HG03064 (cell line): Measurements from ENCODE around the gene USP15.

Experiments used
- ATAC-seq: cut with Tn5 transposase; IDR thresholded peaks from one replicate; pipeline ENCODE4 v1.9.1; 2021; ENCODE audit warnings: low read depth; ENCODE audit not compliant: unreplicated experiment

Gene USP15

GRCh38 chr12:62279058-62279457 is 18.9 kb downstream of the USP15 start:
- no peak for ATAC-seq

GRCh38 chr12:62279961-62280360 is 19.8 kb downstream of the USP15 start:
- no peak for ATAC-seq

DNA sequence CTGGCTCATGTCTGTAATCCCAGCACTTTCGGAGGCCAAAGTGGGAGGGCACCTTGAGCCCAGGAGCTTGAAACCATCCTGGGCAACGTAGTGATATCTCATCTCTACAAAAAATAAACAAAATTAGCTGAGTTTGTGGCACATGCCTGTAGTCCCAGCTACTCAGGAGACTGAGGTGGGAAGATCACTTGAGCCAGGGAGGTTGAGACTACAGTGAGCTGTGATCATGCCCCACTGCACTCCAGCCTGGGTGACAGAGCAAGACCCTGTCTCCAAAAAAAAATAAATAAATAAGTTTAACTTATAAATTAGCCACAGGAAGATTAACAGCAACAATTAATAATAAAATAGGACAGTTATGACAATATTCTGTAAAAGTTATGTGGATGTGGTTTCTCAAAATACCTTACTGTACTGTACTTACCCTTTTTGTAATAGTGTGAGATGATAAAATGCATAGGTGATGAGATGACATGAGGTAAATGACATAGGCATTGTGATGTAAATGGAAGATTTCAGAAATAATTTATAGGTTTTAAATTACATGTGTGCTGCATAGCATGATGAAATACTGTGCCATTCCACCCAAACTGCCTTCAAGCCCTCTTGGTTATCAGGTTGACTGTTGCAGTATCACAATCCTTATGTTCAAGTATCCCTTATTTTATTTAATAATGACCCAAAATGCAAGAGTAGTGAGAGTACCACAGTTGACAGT is 22.0 kb downstream of the USP15 start:
- ATAC-seq = no peak

DNA sequence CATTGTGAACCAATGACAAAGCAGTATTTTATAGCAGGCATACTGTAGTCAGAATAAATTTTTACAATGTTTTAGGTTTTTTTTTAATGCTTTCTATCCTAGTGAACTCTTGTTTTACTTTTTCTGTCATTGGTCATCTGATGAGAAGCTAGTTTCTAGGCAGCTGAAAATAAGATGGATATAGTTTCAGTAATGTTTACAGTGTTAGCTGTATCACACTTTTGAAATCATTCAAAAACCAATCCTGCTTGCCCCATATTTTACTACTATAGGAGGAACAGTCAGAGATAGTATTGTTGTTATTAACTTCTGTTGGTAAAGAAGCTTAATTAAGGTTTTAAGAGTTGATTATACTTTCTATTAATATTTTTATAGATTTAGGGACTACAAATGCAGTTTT is 24.5 kb downstream of the USP15 start:
- ATAC-seq = no peak

DNA sequence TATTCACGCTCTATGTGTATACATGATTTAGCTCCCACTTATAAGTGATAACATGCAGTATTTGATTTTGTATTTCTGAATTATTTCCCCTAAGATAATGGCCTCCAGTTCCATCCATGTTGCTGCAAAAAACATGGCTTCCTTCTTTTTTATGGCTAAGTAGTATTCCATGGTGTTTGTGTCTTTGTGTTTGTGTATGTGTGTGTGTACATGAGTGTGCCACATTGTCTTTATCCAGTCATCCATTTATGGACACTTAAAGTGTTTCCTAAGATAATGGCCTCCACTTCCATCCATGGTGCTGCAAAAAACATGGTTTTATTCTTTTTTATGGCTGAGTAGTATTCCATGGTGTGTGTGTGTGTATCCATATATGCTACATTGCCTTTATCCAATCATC is 25.1 kb downstream of the USP15 start:
- no peak for ATAC-seq

DNA sequence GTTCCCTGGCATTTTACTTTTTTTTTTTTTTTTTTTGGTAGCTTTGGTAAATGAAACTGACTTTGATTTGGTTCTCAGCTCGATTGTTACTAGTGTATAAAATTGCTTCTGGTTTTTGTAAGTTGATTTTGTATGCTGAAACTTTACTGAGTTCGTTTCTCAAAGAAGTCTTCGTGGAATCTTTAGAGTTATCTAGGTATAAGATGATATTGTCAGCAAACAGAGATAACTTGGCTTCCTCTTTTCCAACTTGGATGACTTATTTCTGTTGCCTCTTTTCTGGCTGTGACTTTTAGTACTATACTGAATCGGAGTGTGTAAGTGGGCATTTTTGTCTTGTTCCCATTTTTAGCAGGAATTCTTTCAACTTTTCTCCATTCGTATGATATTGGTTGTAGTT is 28.1 kb downstream of the USP15 start:
- ATAC-seq = no peak

- ATAC-seq = no peak
Measured at GRCh38 chr12:62290846-62291245, 30.6 kb downstream of the USP15 start.

DNA sequence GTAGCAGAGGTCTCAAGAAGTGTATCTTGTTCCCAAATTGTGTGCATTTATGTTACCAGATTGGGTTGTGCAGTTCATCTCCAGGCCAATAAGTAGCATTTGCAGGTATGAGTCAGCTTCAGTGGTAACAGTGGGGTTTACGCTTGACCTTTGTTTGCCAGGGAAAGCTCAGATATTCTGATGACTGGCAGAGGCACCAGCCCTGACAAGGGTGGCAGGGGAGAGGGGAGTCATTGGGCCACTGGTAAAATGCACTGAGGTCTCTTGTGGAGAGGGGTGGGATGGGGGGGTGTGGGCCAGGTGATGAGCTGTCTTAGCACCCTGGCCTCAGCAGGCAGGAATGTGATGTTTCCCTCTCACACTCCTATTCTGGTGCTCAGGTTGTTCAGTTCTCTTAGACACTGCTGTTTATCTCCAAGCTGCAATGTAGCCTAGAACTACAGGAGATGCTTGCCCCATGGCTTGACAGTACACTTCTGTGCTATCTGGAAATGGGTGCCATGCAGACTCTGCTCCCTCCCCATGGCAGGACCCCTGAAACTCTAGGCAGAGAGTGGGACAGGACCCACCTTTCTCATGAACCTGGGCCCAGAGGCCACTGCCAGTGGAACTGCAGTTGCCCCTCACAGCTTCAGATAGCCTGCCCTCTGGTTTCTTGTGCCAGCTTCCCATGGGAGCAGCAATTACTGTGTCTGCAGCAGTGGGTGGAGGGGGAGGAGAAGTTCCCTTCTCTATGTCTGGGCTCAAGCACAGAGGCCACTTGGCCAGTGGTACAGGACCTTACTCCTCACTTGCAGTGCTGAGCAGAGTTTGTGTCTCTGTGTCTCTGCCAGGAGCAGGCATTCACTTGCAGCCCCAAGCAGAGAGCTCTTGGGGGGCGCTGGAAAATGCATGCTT is 31.9 kb downstream of the USP15 start:
- ATAC-seq = no peak

DNA sequence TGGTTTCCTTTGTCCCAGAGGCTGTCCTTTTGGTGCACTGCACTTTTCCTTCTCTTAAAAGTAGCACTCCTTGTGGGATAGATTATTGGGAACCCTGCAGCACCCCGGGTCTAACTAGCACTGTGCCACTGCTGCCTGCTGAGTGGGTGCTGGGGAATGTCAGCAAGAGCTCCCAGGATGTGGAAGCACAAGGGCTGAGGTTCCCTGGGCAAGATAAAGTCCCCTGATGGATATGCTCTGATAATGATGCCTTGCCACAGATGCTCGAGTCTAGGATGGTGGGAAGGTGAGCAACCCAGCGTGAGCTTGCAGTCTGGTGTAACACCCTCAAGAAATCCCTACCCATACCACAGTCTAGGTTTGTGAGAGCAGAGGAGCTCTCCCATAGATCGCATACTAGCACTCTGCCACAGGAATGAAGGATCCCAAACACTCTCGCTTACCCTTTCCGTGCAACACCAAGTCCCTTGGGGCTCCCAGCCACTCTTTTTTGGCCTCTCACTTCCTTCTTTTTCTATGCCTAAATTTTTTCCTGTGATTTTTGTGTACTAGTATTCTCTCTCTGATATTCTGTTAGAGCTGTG is 32.6 kb downstream of the USP15 start:
- ATAC-seq = no peak

GRCh38 chr12:62294378-62294777 is 34.2 kb downstream of the USP15 start:
- ATAC-seq = no peak

- ATAC-seq = no peak
Measured at GRCh38 chr12:62296001-62296400, 35.8 kb downstream of the USP15 start.

DNA sequence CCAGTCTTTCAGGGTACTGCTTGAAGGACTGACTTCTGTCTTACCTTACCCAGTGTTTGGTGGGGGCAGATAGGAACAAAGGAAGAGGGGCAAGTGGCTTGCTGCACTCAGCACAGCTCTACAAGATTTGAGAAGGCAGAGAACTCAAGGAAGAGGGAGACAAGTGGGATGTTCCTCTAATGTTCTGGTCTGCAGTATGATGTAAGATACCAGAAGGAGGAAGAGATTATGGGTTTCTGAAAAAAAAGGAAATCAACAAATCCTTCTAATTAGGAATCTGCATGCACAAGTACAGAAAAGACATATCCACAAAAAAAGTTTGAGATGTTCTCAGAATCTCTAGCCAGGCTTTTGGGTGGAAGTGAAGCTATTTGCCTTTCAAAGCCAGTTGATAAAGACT is 37.1 kb downstream of the USP15 start:
- no peak for ATAC-seq

DNA sequence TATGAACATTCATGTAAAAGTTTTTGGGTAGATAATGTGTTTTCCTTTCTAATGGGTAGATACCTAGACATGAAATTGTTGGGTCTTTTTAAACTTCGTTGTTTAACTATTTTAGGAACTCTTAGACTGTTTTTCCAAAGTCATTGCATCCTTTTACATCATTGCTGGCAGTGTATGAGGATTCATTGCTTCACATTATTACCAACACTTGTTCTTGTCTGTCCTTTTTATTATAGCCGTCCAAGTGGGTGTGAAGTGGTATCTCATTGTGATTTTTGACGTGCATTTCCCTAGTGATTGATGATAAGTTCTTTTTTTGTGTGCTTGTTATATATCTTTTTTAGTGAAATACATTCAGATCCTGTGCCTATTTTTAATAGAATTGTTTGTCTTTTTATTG is 39.4 kb downstream of the USP15 start:
- no peak for ATAC-seq

GRCh38 chr12:62301080-62301798 is 41.0 kb downstream of the USP15 start:
- ATAC-seq = no peak

DNA sequence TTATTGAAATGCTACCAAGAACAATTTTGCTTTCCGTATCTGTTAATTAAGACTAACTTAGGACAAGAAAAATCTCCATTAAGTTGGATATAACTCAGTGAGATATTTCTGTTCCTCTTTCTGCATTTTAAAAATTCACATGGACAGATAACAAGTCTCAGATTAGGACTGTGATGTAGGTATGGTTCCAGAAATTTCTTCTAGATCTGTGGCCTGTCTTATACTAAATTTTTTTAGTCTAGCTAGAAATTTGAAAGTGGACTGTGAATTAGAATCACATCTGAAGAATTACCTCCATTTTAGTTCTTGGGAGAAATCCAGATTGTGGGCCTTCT is 41.6 kb downstream of the USP15 start:
- no peak for ATAC-seq

- ATAC-seq = no peak
Measured at GRCh38 chr12:62304560-62304959, 44.4 kb downstream of the USP15 start.

- ATAC-seq = no peak
Measured at GRCh38 chr12:62305778-62306177, 45.6 kb downstream of the USP15 start.

DNA sequence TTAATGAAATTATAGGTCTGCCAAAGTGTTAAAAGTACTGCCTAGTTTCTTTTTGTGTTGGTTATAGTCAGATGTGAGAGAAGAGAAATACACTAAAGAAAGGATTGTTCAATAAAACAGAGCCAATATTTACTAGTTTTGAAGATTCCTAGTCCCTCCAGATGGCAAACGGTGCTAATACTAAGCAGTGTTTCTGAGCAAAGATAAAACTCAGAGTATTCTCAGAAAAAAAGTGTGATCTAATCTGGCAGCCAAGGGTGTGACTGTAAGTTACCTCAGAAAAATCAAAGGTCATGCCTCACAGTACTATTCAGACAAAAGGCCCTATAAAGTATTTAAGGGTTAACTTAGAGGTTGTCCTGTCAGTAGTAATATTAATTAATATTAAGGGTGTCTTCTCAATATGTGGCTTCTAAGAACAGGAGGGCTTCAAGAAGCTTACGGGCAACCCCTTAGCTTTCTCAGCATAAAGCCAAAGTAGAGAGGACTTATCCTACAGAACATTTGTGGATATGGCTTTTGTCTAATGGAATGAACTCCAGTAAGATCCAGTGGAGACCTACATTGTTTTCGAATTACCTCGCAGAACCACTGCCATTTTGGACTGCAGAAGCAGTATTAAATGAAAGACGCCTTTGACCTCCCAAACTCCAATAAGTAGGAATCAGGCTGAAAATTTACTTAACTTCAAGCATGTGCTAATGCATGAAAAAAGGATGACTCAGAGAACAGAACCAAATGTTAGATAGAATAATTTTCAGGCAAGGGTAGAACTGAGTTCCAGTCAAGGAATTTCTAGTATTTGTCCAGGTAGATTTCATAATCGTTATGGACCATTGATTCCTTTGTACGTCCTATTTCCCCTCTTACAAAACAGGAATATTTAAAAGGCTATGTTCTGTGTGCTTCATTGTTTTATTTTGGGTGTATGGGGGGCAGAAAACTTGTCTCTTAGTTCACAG is 46.6 kb downstream of the USP15 start:
- no peak for ATAC-seq

DNA sequence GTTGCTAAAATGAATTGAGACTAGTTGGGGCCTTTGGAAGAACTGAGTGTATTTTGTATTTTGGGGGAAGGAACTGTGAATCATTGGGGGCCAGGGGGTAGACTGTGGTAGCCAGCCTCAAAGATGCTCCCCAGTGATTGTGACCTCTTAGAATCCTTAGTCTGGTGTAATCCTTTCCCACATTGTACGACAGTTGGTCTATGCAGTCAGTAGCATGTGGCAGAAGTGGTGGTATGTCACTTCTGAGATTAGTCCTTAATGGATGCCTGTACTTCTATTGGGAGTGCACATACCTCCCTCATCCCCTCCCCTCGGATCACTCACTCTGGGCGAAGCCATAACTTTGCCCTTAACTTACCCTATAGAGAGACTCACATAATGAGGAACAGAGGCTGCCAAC is 48.0 kb downstream of the USP15 start:
- ATAC-seq = no peak
